OCI-LY3 (cell line): ENCODE results near the gene NRF1.

Experiments
- CTCF ChIP-seq: fragments of 200-600, 300-600 bp; sonication (generic); IDR thresholded peaks from 2 replicates; pipeline ENCODE4 v1.5.1; 2014; ENCODE audit warnings: antibody characterized with exemption, low read length, low read depth
- EZH2phosphoT487 ChIP-seq: fragments of 200-600 bp; shearing (Covaris generic); IDR thresholded peaks from 2 replicates; pipeline ENCODE4 v1.6.1; 2018; ENCODE audit warnings: antibody characterized with exemption, mixed run types, low read depth

GRCh38 chr7:129606803-129607202 lies 4.7 kb upstream of the NRF1 start:
- TF ChIP-seq CTCF (no peak), EZH2phosphoT487 (no peak)
